Activated naive CD8-positive, alpha-beta T cell treated with anti-CD3 and anti-CD28 coated beads, Interleukin-2, amount 50 U/mL, for 16 hours (primary cell): ENCODE results near the gene PRDX5.

ENCODE experiments used
- DNase-seq: peaks from one replicate; pipeline ENCODE4 v3.0.0-alpha.2; 2020; ENCODE audit warnings: low read depth, low spot score

PRDX5 gene

GRCh38 chr11:64362339-64362738, 44.4 kb downstream of the PRDX5 start:
- no peak for DNase-seq

- DNase-seq, result no peak
These were observed 46.5 kb downstream of the PRDX5 start for GRCh38 chr11:64364435-64364834.

GRCh38 chr11:64364911-64365310, 47.0 kb downstream of the PRDX5 start:
- DNase-seq, result no peak

GRCh38 chr11:64366751-64367150, 48.8 kb downstream of the PRDX5 start:
- DNase-seq, result no peak

GRCh38 chr11:64367931-64368672, 50.2 kb downstream of the PRDX5 start:
- DNase-seq, result no peak

- no peak for DNase-seq
These were observed 50.8 kb downstream of the PRDX5 start for GRCh38 chr11:64368673-64369074.

GRCh38 chr11:64369440-64370421, 51.8 kb downstream of the PRDX5 start:
- no peak for DNase-seq

- no peak for DNase-seq
These were observed 53.3 kb downstream of the PRDX5 start for GRCh38 chr11:64371201-64371600.
